CD14-positive monocyte (primary cell): ENCODE results near the gene ARL15. TPM values are rescaled to one million over a fixed set of nuclear protein-coding genes. Genes with fewer than 3 reads are reported as not detected.

Experiments
- DNase-seq, 3 donors: peaks; one replicate each; pipeline ENCODE4 v3.0.0-alpha.2; 2011 to 2022
- H2AFZ ChIP-seq: 2 replicates; pipeline ENCODE4 v1.6.0; 2012; ENCODE audit warnings: mild to moderate bottlenecking, low read depth, low read length, inconsistent platforms; ENCODE audit not compliant: insufficient read depth, poor library complexity, severe bottlenecking
- H3K27ac ChIP-seq, 2 donors: 1 replicate in 1 of 2; 2 replicates in 1 of 2; pipeline ENCODE4 v1.5.1; 2012 to 2013; ENCODE audit warnings: low read length in 2 of 2, control low read depth in 1 of 2, inconsistent platforms in 1 of 2, low read depth in 1 of 2, mild to moderate bottlenecking in 1 of 2
- H3K27me3 ChIP-seq, 2 donors: one replicate each; pipeline versions ENCODE4 v1.6.0 to v1.6.1; 2011 to 2013; ENCODE audit warnings: low read length in 2 of 2; ENCODE audit not compliant: control insufficient read depth in 2 of 2, insufficient read depth in 2 of 2
- H3K36me3 ChIP-seq, 2 donors: replicated peaks in 1 of 2; 1 replicate in 1 of 2; 2 replicates in 1 of 2; pipeline versions ENCODE4 v1.5.1 to v1.6.1; 2012 to 2013; ENCODE audit warnings: low read length in 2 of 2, control low read depth in 1 of 2, inconsistent platforms in 1 of 2, mild to moderate bottlenecking in 1 of 2; ENCODE audit not compliant: insufficient read depth in 2 of 2, control insufficient read depth in 1 of 2
- H3K4me1 ChIP-seq, 2 donors: 1 replicate in 1 of 2; 2 replicates in 1 of 2; pipeline versions ENCODE4 v1.5.1 to v1.6.1; 2012 to 2013; ENCODE audit warnings: low read length in 2 of 2, control low read depth in 1 of 2, inconsistent platforms in 1 of 2, mild to moderate bottlenecking in 1 of 2, moderate library complexity in 1 of 2; ENCODE audit not compliant: insufficient read depth in 2 of 2, control insufficient read depth in 1 of 2
- H3K4me2 ChIP-seq: replicated peaks from 2 replicates; pipeline ENCODE3; 2012; ENCODE audit warnings: low read length, moderate library complexity, mild to moderate bottlenecking; ENCODE audit not compliant: poor library complexity, severe bottlenecking; ENCODE audit errors: extremely low read depth
- H3K4me3 ChIP-seq, 3 experiments: fragments of 200-600 bp in 1 of 3; sonication (generic) in 1 of 3; replicated peaks in 1 of 3; 1 replicate in 2 of 3; 2 replicates in 1 of 3; pipeline ENCODE4 v1.5.1; 2011 to 2013; ENCODE audit warnings: low read length in 3 of 3, mild to moderate bottlenecking in 3 of 3, control low read depth in 2 of 3, low read depth in 2 of 3, inconsistent platforms in 1 of 3, moderate library complexity in 1 of 3
- H3K79me2 ChIP-seq: 2 replicates; pipeline ENCODE4 v1.6.0; 2012; ENCODE audit warnings: mild to moderate bottlenecking, control low read depth, inconsistent platforms, low read length, moderate library complexity; ENCODE audit not compliant: insufficient read depth
- H3K9ac ChIP-seq: 2 replicates; pipeline ENCODE4 v1.6.0; 2017; ENCODE audit warnings: low read length, mild to moderate bottlenecking; ENCODE audit not compliant: insufficient read depth, poor library complexity, severe bottlenecking
- H3K9me3 ChIP-seq, 2 donors: replicated peaks in 1 of 2; 1 replicate in 1 of 2; 2 replicates in 1 of 2; pipeline versions ENCODE4 v1.5.1 to v1.6.1; 2012 to 2013; ENCODE audit warnings: low read length in 2 of 2, control low read depth in 1 of 2; ENCODE audit not compliant: control insufficient read depth in 1 of 2, insufficient read depth in 1 of 2
- H4K20me1 ChIP-seq: 2 replicates; pipeline ENCODE4 v1.6.0; 2012; ENCODE audit warnings: mild to moderate bottlenecking, low read length, control low read depth, moderate library complexity; ENCODE audit not compliant: insufficient read depth
- H3K27ac Mint-ChIP-seq, 7 donors: one replicate each; pipeline ENCODE4 v1.8.0; 2020; ENCODE audit warnings: mild to moderate bottlenecking in 7 of 7, mixed read lengths in 7 of 7, moderate library complexity in 6 of 7, inconsistent platforms in 2 of 7
- H3K27me3 Mint-ChIP-seq, 3 donors: one replicate each; pipeline ENCODE4 v1.8.0; 2021 to 2022; ENCODE audit warnings: low read depth in 3 of 3, mild to moderate bottlenecking in 3 of 3, mixed read lengths in 3 of 3, moderate library complexity in 3 of 3, inconsistent platforms in 1 of 3
- H3K36me3 Mint-ChIP-seq, 2 donors: one replicate each; pipeline ENCODE4 v1.8.0; 2020; ENCODE audit warnings: mixed read lengths in 2 of 2, inconsistent platforms in 1 of 2, mild to moderate bottlenecking in 1 of 2
- H3K4me1 Mint-ChIP-seq: one replicate; pipeline ENCODE4 v1.8.0; 2020; ENCODE audit warnings: mild to moderate bottlenecking, mixed read lengths
- H3K4me3 Mint-ChIP-seq, 2 donors: one replicate each; pipeline ENCODE4 v1.8.0; 2020; ENCODE audit warnings: mild to moderate bottlenecking in 2 of 2, mixed read lengths in 2 of 2, moderate library complexity in 1 of 2
- H3K9me3 Mint-ChIP-seq, 7 donors: one replicate each; pipeline ENCODE4 v1.8.0; 2020 to 2022; ENCODE audit warnings: mixed read lengths in 7 of 7, mild to moderate bottlenecking in 6 of 7, moderate library complexity in 6 of 7, inconsistent platforms in 2 of 7
- CTCF ChIP-seq: fragments of 200-600 bp; IDR thresholded peaks from one replicate; pipeline ENCODE4 v1.8.0; 2022; ENCODE audit warnings: antibody characterized with exemption, mild to moderate bottlenecking
- WGBS: methylation state at CpG from one replicate; pipeline ENCODE4 v1.1.5; 2013; ENCODE audit warnings: missing lambda C conversion rate; ENCODE audit not compliant: insufficient coverage; 5-methylcytosine and 5-hydroxymethylcytosine counted together
- intact Hi-C, 2 donors: fragments of 100-400 bp; cut with micrococcal nuclease; formaldehyde crosslinking; loops; one replicate each; pipeline versions ENCODE4 v1.15.0 to v1.15.1; 2023
- polyA plus RNA-seq, 3 donors: library from polyadenylated mRNA; depleted of rRNA in 1 of 3; unstranded in 2 of 3; stranded (reverse) in 1 of 3; fragments of 300-500 nt in 2 of 3; fragments of >200 nt in 1 of 3; fragmentation: Illumina TruSeq in 2 of 3; gene quantifications; 1 replicate in 2 of 3; 2 replicates in 1 of 3; pipeline ENCODE4 v1.2.3, GENCODE V29; 2012 to 2021

ARL15 gene
- polyA plus RNA-seq, 3 donors, result 10.5 to 27.6 (median 18.0) TPM

GRCh38 chr5:54230936-54231685 lies 79.3 kb downstream of the ARL15 start:
- Mint-ChIP-seq H3K4me3 (no peak overlapping the region), H3K27me3 (peaks cover 0 to 1% (median 0%) of the 10 kb centered on the region in 3 donors), H3K36me3 (peaks cover 0 to 2% of the 10 kb centered on the region in 2 donors), H3K9me3 (peaks cover 0 to under 1% (median 0%) of the 10 kb centered on the region in 7 donors), H3K27ac (peak overlapping the region in 2 of 7 donors; percentile 27 to 36), H3K4me1 (peaks cover 6% of the 10 kb centered on the region)
- TF ChIP-seq CTCF, result no peak
- Histone ChIP-seq H2AFZ (no peak overlapping the region), H3K79me2 (peaks cover 4% of the 10 kb centered on the region), H3K27ac (no peak overlapping the region), H3K4me2 (no peak overlapping the region), H3K4me1 (no peaks in the 10 kb centered on the region), H3K4me3 (no peak overlapping the region), H3K36me3 (no peaks in the 10 kb centered on the region), H3K9me3 (no peaks in the 10 kb centered on the region), H3K9ac (no peak overlapping the region), H4K20me1 (peaks cover 81% of the 10 kb centered on the region), H3K27me3 (no peaks in the 10 kb centered on the region)
- 92% methylated on average over 2 of the region's 3 CpGs for WGBS
- intact Hi-C loops, result no loop called here
- DNase-seq, result no peak

- peak; percentile 35 to 45 (median 43) for DNase-seq
- no peaks in the 10 kb centered on the region for H3K27me3 ChIP-seq
- H3K27ac ChIP-seq, result no peak overlapping the region
- H3K9me3 ChIP-seq, result no peaks in the 10 kb centered on the region
- no peaks in the 10 kb centered on the region for H3K36me3 ChIP-seq
- Mint-ChIP-seq H3K4me3 (no peak overlapping the region), H3K36me3 (peaks cover 0 to 2% of the 10 kb centered on the region in 2 donors), H3K27me3 (peaks cover 0 to 1% (median 1%) of the 10 kb centered on the region in 3 donors), H3K4me1 (peaks cover 12% of the 10 kb centered on the region), H3K27ac (no peak overlapping the region), H3K9me3 (peaks cover 0 to 2% (median 0%) of the 10 kb centered on the region in 7 donors)
- peaks cover 9% of the 10 kb centered on the region for H3K79me2 ChIP-seq
- H3K9ac ChIP-seq, result no peak overlapping the region
- H3K4me3 ChIP-seq, result no peak overlapping the region
- H2AFZ ChIP-seq, result no peak overlapping the region
- 56% methylated on average over 1 of the region's 6 CpGs for WGBS
- H3K4me2 ChIP-seq, result no peak overlapping the region
- no peaks in the 10 kb centered on the region for H3K4me1 ChIP-seq
- intact Hi-C loops, result no loop called here
- peak; percentile 94 for TF ChIP-seq CTCF
- peaks cover 83% of the 10 kb centered on the region for H4K20me1 ChIP-seq
Observed at GRCh38 chr5:54229041-54229780, 81.2 kb downstream of the ARL15 start.
